Caco-2 (cell line): Measurements from ENCODE around the gene COCH. TPM values are rescaled to one million over a fixed set of nuclear protein-coding genes. Genes with fewer than 3 reads are reported as not detected.

Source experiments
- BruUV-seq: library from RNA; stranded (reverse); fragments of 400-500 nt; replicated peaks from 2 replicates; lab custom pipeline; 2021; lab: Mats Ljungman, UMichigan
- CTCF ChIA-PET: fragments of 300-600 bp; sonication (Branson Sonifier 250); formaldehyde crosslinking; loops from one replicate; lab custom pipeline; 2022; ENCODE audit warnings: antibody characterized with exemption; lab: Charles Lee
- POLR2A ChIA-PET: fragments of 300-600 bp; sonication (Branson Sonifier 250); formaldehyde crosslinking; loops from one replicate; lab custom pipeline; 2022; ENCODE audit warnings: antibody characterized with exemption; lab: Charles Lee
- DNase-seq, 2 experiments: peaks; one replicate each; pipeline versions ENCODE4 v3.0.0 to v3.0.0-alpha.2; 2020 to 2022
- H3K27me3 ChIP-seq: replicated peaks from 2 replicates; pipeline ENCODE4 v1.6.0; 2011; ENCODE audit warnings: low read length; ENCODE audit not compliant: control insufficient read depth, insufficient read depth
- H3K36me3 ChIP-seq: 2 replicates; pipeline ENCODE4 v1.5.1; 2011; ENCODE audit warnings: low read length; ENCODE audit not compliant: control insufficient read depth, insufficient read depth
- H3K4me1 ChIP-seq: fragments of 250-450 bp; sonication (Bioruptor Pico); 2 replicates; pipeline ENCODE4 v1.5.1; 2020; ENCODE audit warnings: mild to moderate bottlenecking
- H3K4me3 ChIP-seq: 2 replicates; pipeline ENCODE4 v1.5.1; 2011; ENCODE audit warnings: low read depth, mild to moderate bottlenecking, control low read depth, low read length
- H3K9me3 ChIP-seq: fragments of 250-450 bp; sonication (Bioruptor Pico); 2 replicates; pipeline ENCODE4 v1.5.1; 2020; ENCODE audit warnings: mild to moderate bottlenecking, moderate library complexity
- H3K27ac Mint-ChIP-seq: one replicate; pipeline ENCODE4 v1.8.0; 2022; ENCODE audit warnings: mixed read lengths; ENCODE audit not compliant: unreplicated experiment
- H3K27me3 Mint-ChIP-seq: one replicate; pipeline ENCODE4 v1.8.0; 2022; ENCODE audit warnings: mixed read lengths; ENCODE audit not compliant: insufficient read depth, unreplicated experiment
- H3K36me3 Mint-ChIP-seq: one replicate; pipeline ENCODE4 v1.8.0; 2022; ENCODE audit warnings: mild to moderate bottlenecking, mixed read lengths; ENCODE audit not compliant: insufficient read depth, unreplicated experiment
- H3K4me1 Mint-ChIP-seq: one replicate; pipeline ENCODE4 v1.8.0; 2022; ENCODE audit warnings: low read depth, mixed read lengths; ENCODE audit not compliant: unreplicated experiment
- H3K4me3 Mint-ChIP-seq: one replicate; pipeline ENCODE4 v1.8.0; 2022; ENCODE audit warnings: mild to moderate bottlenecking, moderate library complexity, mixed read lengths; ENCODE audit not compliant: unreplicated experiment
- H3K9me3 Mint-ChIP-seq: one replicate; pipeline ENCODE4 v1.8.0; 2022; ENCODE audit warnings: mixed read lengths; ENCODE audit not compliant: unreplicated experiment
- CTCF ChIP-seq, 2 experiments: fragments of 200-600 bp in 1 of 2; IDR thresholded peaks; 1 replicate in 1 of 2; 2 replicates in 1 of 2; pipeline versions ENCODE4 v1.5.1 to v1.8.0; 2011 to 2022; ENCODE audit warnings: antibody characterized with exemption in 1 of 2, control low read depth in 1 of 2, inconsistent platforms in 1 of 2, low read depth in 1 of 2, low read length in 1 of 2, mild to moderate bottlenecking in 1 of 2, moderate library complexity in 1 of 2; ENCODE audit not compliant: insufficient read depth in 1 of 2, severe bottlenecking in 1 of 2, unreplicated experiment in 1 of 2
- intact Hi-C: fragments of 100-400 bp; cut with micrococcal nuclease; formaldehyde crosslinking; loops from one replicate; pipeline ENCODE4 v1.10.0; 2022; ENCODE audit not compliant: unreplicated experiment
- total RNA-seq: library from RNA; stranded (reverse); gene quantifications from 2 replicates; pipeline ENCODE4 v1.2.3, GENCODE V29; 2022

The COCH gene
- total RNA-seq, 1 experiment from 2014 or later = 32.2 TPM

- H3K27me3 ChIP-seq = no peaks in the 10 kb centered on the region
- CTCF ChIA-PET = no interaction called here
- H3K4me3 Mint-ChIP-seq = no peak overlapping the region
- no peak for DNase-seq
- no peak overlapping the region for H3K4me3 ChIP-seq
- H3K36me3 ChIP-seq = no peaks in the 10 kb centered on the region; the same call in 1 of the 2 replicates
- H3K27me3 Mint-ChIP-seq = no peaks in the 10 kb centered on the region
- TF ChIP-seq CTCF (IDR thresholded peaks at IDR 0.05; ENCODE audit: insufficient read depth in 1 of 2, low read depth in 1 of 2, low read length in 1 of 2, severe bottlenecking in 1 of 2, unreplicated experiment in 1 of 2) = no peak
- no peaks in the 10 kb centered on the region for H3K9me3 ChIP-seq
- intact Hi-C loops = no loop called here
- H3K9me3 Mint-ChIP-seq = no peaks in the 10 kb centered on the region
- no peak overlapping the region for H3K27ac Mint-ChIP-seq
- H3K4me1 ChIP-seq = no peaks in the 10 kb centered on the region
- H3K4me1 Mint-ChIP-seq = no peaks in the 10 kb centered on the region
- peaks cover 28% of the 10 kb centered on the region for H3K36me3 Mint-ChIP-seq
- no TSS peak for BruUV-seq
- POLR2A ChIA-PET = no interaction called here
Measured at GRCh38 chr14:30935445-30935844, 61.1 kb downstream of the COCH start.

GRCh38 chr14:30938617-30939016 is 64.3 kb downstream of the COCH start:
- Mint-ChIP-seq H3K36me3 (peaks cover 45% of the 10 kb centered on the region), H3K4me3 (no peak overlapping the region), H3K27me3 (no peaks in the 10 kb centered on the region), H3K27ac (no peak overlapping the region), H3K4me1 (no peaks in the 10 kb centered on the region), H3K9me3 (no peaks in the 10 kb centered on the region)
- intact Hi-C loops = no loop called here
- no TSS peak for BruUV-seq
- CTCF ChIA-PET = interaction anchor here (0.6 kb wide), 1 partner anchor 18 kb away, joined by 5 read pairs; no protein-coding TSS in a partner anchor
- H3K9me3 ChIP-seq = no peaks in the 10 kb centered on the region
- POLR2A ChIA-PET = no interaction called here
- DNase-seq = no peak
- H3K36me3 ChIP-seq = no peaks in the 10 kb centered on the region
- no peak overlapping the region for H3K4me3 ChIP-seq
- no peak for TF ChIP-seq CTCF (IDR thresholded peaks at IDR 0.05; ENCODE audit: insufficient read depth in 1 of 2, low read depth in 1 of 2, low read length in 1 of 2, severe bottlenecking in 1 of 2, unreplicated experiment in 1 of 2)
- H3K4me1 ChIP-seq = no peaks in the 10 kb centered on the region
- no peaks in the 10 kb centered on the region for H3K27me3 ChIP-seq

Other genes starting within 250 kb of the COCH start
- gene AP4S1, start 151.1 kb downstream of the COCH start, total RNA-seq = 10.8 and 13.2 TPM in 2 replicates
- 38.0 and 41.8 TPM in 2 replicates for gene STRN3, start 151.8 kb downstream of the COCH start, total RNA-seq